Esophagus muscularis mucosa (tissue), 4 donors: Measurements from ENCODE around the gene HARBI1. TPM values are rescaled to one million over a fixed set of nuclear protein-coding genes. Genes with fewer than 3 reads are reported as not detected.
A peak's percentile ranks its signal among the peaks of the same experiment; 100 is the strongest.

Source experiments
- DNase-seq: peaks from one replicate; pipeline ENCODE4 v3.0.0-alpha.2; 2017; ENCODE audit errors: extremely low spot score
- H3K27ac ChIP-seq, 4 donors: fragments of 200-600 bp; sonication (generic); replicated peaks in 1 of 4; 1 replicate in 3 of 4; 2 replicates in 1 of 4; pipeline ENCODE4 v1.5.1; 2016 to 2019; ENCODE audit warnings: mild to moderate bottlenecking in 1 of 4
- H3K27me3 ChIP-seq, 4 donors: fragments of 200-600 bp; sonication (generic); one replicate each; pipeline versions ENCODE4 v1.5.1 to v1.6.0; 2016 to 2019
- H3K36me3 ChIP-seq, 4 donors: fragments of 200-600 bp; sonication (generic); one replicate each; pipeline ENCODE4 v1.5.1; 2016 to 2019
- H3K4me1 ChIP-seq, 4 donors: fragments of 200-600 bp; sonication (generic); one replicate each; pipeline ENCODE4 v1.5.1; 2016 to 2019
- H3K4me3 ChIP-seq, 4 donors: fragments of 200-600 bp; sonication (generic); 1 replicate in 2 of 4; 2 replicates in 2 of 4; pipeline ENCODE4 v1.5.1; 2016 to 2019; ENCODE audit warnings: mild to moderate bottlenecking in 4 of 4, moderate library complexity in 1 of 4
- H3K9me3 ChIP-seq, 4 donors: fragments of 200-600 bp; sonication (generic); 1 replicate in 3 of 4; 2 replicates in 1 of 4; pipeline ENCODE4 v1.5.1; 2016 to 2019
- EP300 ChIP-seq: sonication (generic); formaldehyde crosslinking; IDR thresholded peaks from one replicate; pipeline ENCODE4 v1.6.1; 2017; ENCODE audit warnings: antibody characterized with exemption
- POLR2A ChIP-seq: fragments of 450-650 bp; IDR thresholded peaks from one replicate; pipeline ENCODE4 v1.6.1; 2017; ENCODE audit warnings: antibody characterized with exemption, moderate library complexity, mild to moderate bottlenecking, low read depth
- POLR2AphosphoS5 ChIP-seq, 2 donors: sonication (generic); formaldehyde crosslinking; IDR thresholded peaks; one replicate each; pipeline ENCODE4 v1.6.1; 2017; ENCODE audit warnings: antibody characterized with exemption in 2 of 2
- WGBS: methylation state at CpG from one replicate; pipeline ENCODE4 v1.1.5; 2018; 5-methylcytosine and 5-hydroxymethylcytosine counted together
- intact Hi-C: fragments of 100-400 bp; cut with DNase I; formaldehyde crosslinking; loops from one replicate; pipeline ENCODE4 v1.15.1; 2023
- total RNA-seq, 4 donors: library from RNA; depleted of rRNA; stranded (reverse); fragments of >200 nt; gene quantifications; one replicate each; pipeline versions ENCODE4 v1.1.0 to v1.2.1, GENCODE V29; 2016
- TF ChIP-seq, protein P1 (sequence below), 3 experiments: fragments of 200-600 bp in 2 of 3; fragments of 450-650 bp in 1 of 3; sonication (generic) in 2 of 3; IDR thresholded peaks; one replicate each; pipeline ENCODE4 v1.5.1; 2017 to 2019; ENCODE audit warnings: antibody characterized with exemption in 3 of 3, mild to moderate bottlenecking in 2 of 3, moderate library complexity in 1 of 3

HARBI1 gene
- total RNA-seq, 4 donors from 2014 or later, result 2.5 to 3.3 (median 3.0) TPM

DNA sequence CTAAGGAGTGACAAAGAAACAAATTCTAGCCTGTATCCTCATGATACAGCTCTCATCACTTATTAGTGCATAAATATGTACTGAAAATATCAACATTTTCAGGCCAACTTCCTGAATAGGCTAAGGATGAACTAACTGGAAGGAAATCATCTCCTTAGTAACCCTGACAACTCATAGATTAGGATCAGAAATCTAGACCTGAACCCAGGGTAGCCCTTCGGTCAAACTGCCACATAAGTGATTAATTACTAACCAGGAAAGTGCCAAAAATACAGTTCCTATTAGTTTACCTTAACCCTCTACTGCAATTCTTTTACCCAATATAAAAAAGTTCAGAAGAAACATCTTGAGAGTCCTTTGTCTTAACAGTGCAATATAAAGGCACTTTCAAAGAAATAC lies 63.2 kb downstream of the HARBI1 start:
- intact Hi-C loops, result no loop called here
- no peak for DNase-seq
- no peaks in the 10 kb centered on the region for H3K9me3 ChIP-seq
- H3K4me1 ChIP-seq, result peaks cover 23 to 42% (median 34%) of the 10 kb centered on the region in 4 donors
- H3K4me3 ChIP-seq, result peak overlapping the region in 1 of 4 donors; percentile 5
- 33% methylated on average over 1 of the region's 1 CpG for WGBS
- no peaks in the 10 kb centered on the region for H3K36me3 ChIP-seq
- TF ChIP-seq POLR2AphosphoS5 (IDR thresholded peaks at IDR 0.05), result no peak
- TF ChIP-seq EP300, result no peak
- TF ChIP-seq, protein P1, sequence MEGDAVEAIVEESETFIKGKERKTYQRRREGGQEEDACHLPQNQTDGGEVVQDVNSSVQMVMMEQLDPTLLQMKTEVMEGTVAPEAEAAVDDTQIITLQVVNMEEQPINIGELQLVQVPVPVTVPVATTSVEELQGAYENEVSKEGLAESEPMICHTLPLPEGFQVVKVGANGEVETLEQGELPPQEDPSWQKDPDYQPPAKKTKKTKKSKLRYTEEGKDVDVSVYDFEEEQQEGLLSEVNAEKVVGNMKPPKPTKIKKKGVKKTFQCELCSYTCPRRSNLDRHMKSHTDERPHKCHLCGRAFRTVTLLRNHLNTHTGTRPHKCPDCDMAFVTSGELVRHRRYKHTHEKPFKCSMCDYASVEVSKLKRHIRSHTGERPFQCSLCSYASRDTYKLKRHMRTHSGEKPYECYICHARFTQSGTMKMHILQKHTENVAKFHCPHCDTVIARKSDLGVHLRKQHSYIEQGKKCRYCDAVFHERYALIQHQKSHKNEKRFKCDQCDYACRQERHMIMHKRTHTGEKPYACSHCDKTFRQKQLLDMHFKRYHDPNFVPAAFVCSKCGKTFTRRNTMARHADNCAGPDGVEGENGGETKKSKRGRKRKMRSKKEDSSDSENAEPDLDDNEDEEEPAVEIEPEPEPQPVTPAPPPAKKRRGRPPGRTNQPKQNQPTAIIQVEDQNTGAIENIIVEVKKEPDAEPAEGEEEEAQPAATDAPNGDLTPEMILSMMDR (IDR thresholded peaks at IDR 0.05), result no peak
- TF ChIP-seq POLR2A, result no peak
- no peaks in the 10 kb centered on the region for H3K27me3 ChIP-seq
- H3K27ac ChIP-seq, result peak overlapping the region; percentile 66 to 78 (median 70)

Other genes starting within 250 kb of the HARBI1 start
- gene MDK, start 235.6 kb downstream of the HARBI1 start, total RNA-seq, result 10 to 100 TPM in 3 of 4 donors, 1 to 10 TPM in 1; 1.2 to 12.8 (median 11.8) TPM
- gene CHRM4, start 225.5 kb downstream of the HARBI1 start, total RNA-seq, result 1 to 10 TPM in 2 of 4 donors, under 1 TPM in 2; 0.34 to 1.5 (median 1.0) TPM
- gene AMBRA1, start 23.2 kb downstream of the HARBI1 start, total RNA-seq, result 10 to 100 TPM; 20.0 to 28.9 (median 26.0) TPM
- 10 to 100 TPM; 68.7 to 74.3 (median 72.1) TPM for gene ATG13, start 326 bp upstream of the HARBI1 start, total RNA-seq
- gene ARHGAP1, start 83.4 kb upstream of the HARBI1 start, total RNA-seq, result 100 to 1,000 TPM in 2 of 4 donors, 10 to 100 TPM in 2; 73.1 to 139 (median 92.3) TPM
- 10 to 100 TPM in 2 of 4 donors, 1 to 10 TPM in 2; 7.1 to 12.6 (median 10.3) TPM for gene ZNF408, start 83.8 kb upstream of the HARBI1 start, total RNA-seq
- gene F2, start 102.0 kb upstream of the HARBI1 start, total RNA-seq, result 1 to 10 TPM in 1 of 4 donors, under 1 TPM in 1, not detected in 2; 0.42 to 1.1 TPM
- gene CKAP5, start 229.1 kb upstream of the HARBI1 start, total RNA-seq, result 10 to 100 TPM; 32.4 to 49.2 (median 40.0) TPM